Liver (tissue), 9 donors: ENCODE results near the gene RBM47. TPM values are rescaled to one million over a fixed set of nuclear protein-coding genes. Genes with fewer than 3 reads are reported as not detected.

Experiments used
- DNase-seq: peaks from one replicate; pipeline ENCODE4 v3.0.0-alpha.2; 2017; ENCODE audit warnings: low spot score
- H3K27ac ChIP-seq, 2 donors: one replicate each; pipeline ENCODE4 v1.7.0; 2013; ENCODE audit warnings: inconsistent platforms in 2 of 2, low read length in 2 of 2, control low read depth in 1 of 2, low read depth in 1 of 2, mild to moderate bottlenecking in 1 of 2
- H3K27me3 ChIP-seq, 4 donors: one replicate each; pipeline versions ENCODE4 v1.6.1 to v1.7.0; 2013; ENCODE audit warnings: low read length in 3 of 4, inconsistent platforms in 1 of 4, mild to moderate bottlenecking in 1 of 4, moderate library complexity in 1 of 4; ENCODE audit not compliant: control insufficient read depth in 4 of 4, insufficient read depth in 4 of 4
- H3K36me3 ChIP-seq, 4 donors: one replicate each; pipeline versions ENCODE4 v1.6.1 to v1.7.0; 2013; ENCODE audit warnings: low read length in 3 of 4, mild to moderate bottlenecking in 3 of 4, low read depth in 1 of 4, moderate library complexity in 1 of 4; ENCODE audit not compliant: control insufficient read depth in 4 of 4, insufficient read depth in 3 of 4
- H3K4me1 ChIP-seq, 4 donors: one replicate each; pipeline versions ENCODE4 v1.6.1 to v1.7.0; 2013; ENCODE audit warnings: low read length in 3 of 4, mild to moderate bottlenecking in 3 of 4, moderate library complexity in 1 of 4; ENCODE audit not compliant: control insufficient read depth in 4 of 4, insufficient read depth in 4 of 4
- H3K4me3 ChIP-seq, 3 donors: one replicate each; pipeline versions ENCODE4 v1.6.1 to v1.7.0; 2013; ENCODE audit warnings: low read length in 3 of 3, control low read depth in 1 of 3, low read depth in 1 of 3, mild to moderate bottlenecking in 1 of 3
- H3K9ac ChIP-seq, 2 donors: one replicate each; pipeline ENCODE4 v1.7.0; 2013; ENCODE audit warnings: low read length in 2 of 2, mild to moderate bottlenecking in 2 of 2, moderate library complexity in 2 of 2, control low read depth in 1 of 2, low read depth in 1 of 2
- H3K9me3 ChIP-seq, 4 donors: one replicate each; pipeline versions ENCODE4 v1.6.1 to v1.7.0; 2013; ENCODE audit warnings: low read length in 3 of 4; ENCODE audit not compliant: control insufficient read depth in 4 of 4
- ATF3 ChIP-seq: IDR thresholded peaks from 2 replicates; pipeline ENCODE4 v1.6.1; 2016; ENCODE audit warnings: antibody characterized with exemption
- CTCF ChIP-seq: fragments of 150-350 bp; IDR thresholded peaks from 2 replicates; pipeline ENCODE4 v1.5.1; 2017; ENCODE audit warnings: improper control_type of control experiment, low read depth, low read length; ENCODE audit not compliant: missing input control
- EGR1 ChIP-seq, 2 donors: IDR thresholded peaks; 2 replicates each; pipeline ENCODE4 v1.6.1; 2016 to 2018; ENCODE audit warnings: antibody characterized with exemption in 2 of 2, low read depth in 2 of 2
- FOXA1 ChIP-seq: IDR thresholded peaks from 2 replicates; pipeline ENCODE4 v1.6.1; 2016; ENCODE audit warnings: antibody characterized with exemption
- FOXA2 ChIP-seq: IDR thresholded peaks from 2 replicates; pipeline ENCODE4 v1.6.1; 2016; ENCODE audit warnings: antibody characterized with exemption
- GABPA ChIP-seq, 2 donors: IDR thresholded peaks in 1 of 2; conservative IDR thresholded peaks in 1 of 2; 2 replicates each; pipeline ENCODE4 v1.6.1; 2016; ENCODE audit warnings: antibody characterized with exemption in 2 of 2, mild to moderate bottlenecking in 1 of 2, moderate library complexity in 1 of 2
- HNF4A ChIP-seq, 2 donors: conservative IDR thresholded peaks; 2 replicates each; pipeline ENCODE4 v1.6.1; 2016; ENCODE audit warnings: antibody characterized with exemption in 2 of 2, mild to moderate bottlenecking in 2 of 2
- HNF4G ChIP-seq: IDR thresholded peaks from 2 replicates; pipeline ENCODE4 v1.6.1; 2016; ENCODE audit warnings: antibody characterized with exemption
- JUND ChIP-seq, 2 donors: IDR thresholded peaks; 2 replicates each; pipeline ENCODE4 v1.6.1; 2016; ENCODE audit warnings: antibody characterized with exemption in 2 of 2
- MAX ChIP-seq: IDR thresholded peaks from 2 replicates; pipeline ENCODE4 v1.6.1; 2016; ENCODE audit warnings: antibody characterized with exemption
- NR2F2 ChIP-seq: IDR thresholded peaks from 2 replicates; pipeline ENCODE4 v1.6.1; 2016; ENCODE audit warnings: antibody characterized with exemption
- RAD21 ChIP-seq, 2 donors: IDR thresholded peaks; 2 replicates each; pipeline ENCODE4 v1.6.1; 2016; ENCODE audit warnings: antibody characterized with exemption in 2 of 2, mild to moderate bottlenecking in 2 of 2
- REST ChIP-seq: IDR thresholded peaks from 2 replicates; pipeline ENCODE4 v1.6.1; 2016; ENCODE audit warnings: antibody characterized with exemption, mild to moderate bottlenecking
- RXRA ChIP-seq, 2 donors: IDR thresholded peaks; 2 replicates each; pipeline ENCODE4 v1.6.1; 2017 to 2018; ENCODE audit warnings: antibody characterized with exemption in 2 of 2, mild to moderate bottlenecking in 1 of 2
- SP1 ChIP-seq: IDR thresholded peaks from 2 replicates; pipeline ENCODE4 v1.6.1; 2018; ENCODE audit warnings: antibody characterized with exemption, mild to moderate bottlenecking
- TAF1 ChIP-seq: conservative IDR thresholded peaks from 2 replicates; pipeline ENCODE4 v1.6.1; 2016; ENCODE audit warnings: antibody characterized with exemption, mild to moderate bottlenecking
- YY1 ChIP-seq: IDR thresholded peaks from 2 replicates; pipeline ENCODE4 v1.6.1; 2016; ENCODE audit warnings: antibody characterized with exemption, mild to moderate bottlenecking
- ZBTB33 ChIP-seq: IDR thresholded peaks from 2 replicates; pipeline ENCODE4 v1.6.1; 2016; ENCODE audit warnings: antibody characterized with exemption
- WGBS: extraction: QIAGEN DNeasy Blood & Tissue Kit; methylation state at CpG from one replicate; pipeline ENCODE4 v1.1.7; 2013; 5-methylcytosine and 5-hydroxymethylcytosine counted together
- polyA plus RNA-seq, 2 donors: library from polyadenylated mRNA; stranded (reverse) in 1 of 2; unstranded in 1 of 2; fragments of 200-250 nt in 1 of 2; fragments of >200 nt in 1 of 2; fragmentation: Nextera tagmentation in 1 of 2; extraction: Ambion mirVana in 1 of 2; gene quantifications; one replicate each; pipeline versions ENCODE4 v1.2.1 to v1.2.3, GENCODE V29; 2013 to 2015
- total RNA-seq, 2 donors: library from RNA; depleted of rRNA; stranded (reverse); fragments of >200 nt; gene quantifications; one replicate each; pipeline ENCODE4 v1.2.3, GENCODE V29; 2014
- donor health status: healthy.
- donor health status: healthy.
- donor health status: healthy.
- donor health status: healthy.
- donor health status: healthy.

Gene RBM47
- total and polyA plus RNA-seq, 4 donors, result 16.5 to 81.2 (median 24.7) TPM

- no peaks in the 10 kb centered on the region for H3K9me3 ChIP-seq
- H3K27ac ChIP-seq, result peak overlapping the region; percentile 62 to 63
- no peak for DNase-seq
- peaks cover 0 to 24% (median 18%) of the 10 kb centered on the region in 4 donors for H3K4me1 ChIP-seq
- peak overlapping the region in 2 of 3 donors; percentile 17 to 32 for H3K4me3 ChIP-seq
- H3K9ac ChIP-seq, result peak overlapping the region in 1 of 2 donors; percentile 15
- H3K27me3 ChIP-seq, result no peaks in the 10 kb centered on the region
- TF ChIP-seq RAD21 (IDR thresholded peaks at IDR 0.05) (peak; percentile 26 to 50), NR2F2 (peak; percentile 47), HNF4G (peak; percentile 25), SP1 (peak; percentile 48), FOXA2 (no peak), JUND (IDR thresholded peaks at IDR 0.05) (peak in 1 of 2 donors; percentile 18), RXRA (IDR thresholded peaks at IDR 0.05) (peak; percentile 95 to 98), TAF1 (peak; percentile 41), ZBTB33 (no peak), FOXA1 (no peak), HNF4A (conservative IDR thresholded peaks at IDR 0.05) (peak; percentile 56 to 73), EGR1 (IDR thresholded peaks at IDR 0.05; ENCODE audit: low read depth in 2 of 2) (no peak), YY1 (peak; percentile 30), REST (peak; percentile 43), GABPA (IDR thresholded peaks at IDR 0.05 in 1 of 2, conservative IDR thresholded peaks at IDR 0.05 in 1 of 2) (no peak), ATF3 (no peak), MAX (no peak), CTCF (no peak)
- no peaks in the 10 kb centered on the region for H3K36me3 ChIP-seq
- WGBS, result 25% methylated on average over 10 of the region's 10 CpGs
Observed at GRCh38 chr4:40375095-40375494, 254.6 kb downstream of the RBM47 start.
